ENCODE results near the gene CEP63.
"Not testable (repeated sequence)": the region's sequence is repeated elsewhere in the genome, so short reads cannot be mapped to it uniquely, and the experiment has no call there.

CEP63 gene

GRCh38 chr3:134590766-134591165, 104.9 kb downstream of the CEP63 start:
- DNase-seq: no peak

GRCh38 chr3:134592806-134593205, 106.9 kb downstream of the CEP63 start:
- no peak for DNase-seq

- DNase-seq: no peak
These were observed 108.5 kb downstream of the CEP63 start for GRCh38 chr3:134594331-134594741.

GRCh38 chr3:134594986-134595385, 109.1 kb downstream of the CEP63 start:
- not testable (repeated sequence) for DNase-seq

GRCh38 chr3:134597390-134597970, 111.6 kb downstream of the CEP63 start:
- no peak for DNase-seq

- no peak for DNase-seq
These were observed 113.1 kb downstream of the CEP63 start for GRCh38 chr3:134598763-134599545.

GRCh38 chr3:134600206-134600605, 114.3 kb downstream of the CEP63 start:
- no peak for DNase-seq

GRCh38 chr3:134600685-134601463, 115.0 kb downstream of the CEP63 start:
- peak; percentile 45 to 54 for DNase-seq

GRCh38 chr3:134601539-134602439, 115.9 kb downstream of the CEP63 start:
- DNase-seq: no peak

GRCh38 chr3:134602440-134602814, 116.6 kb downstream of the CEP63 start:
- no peak for DNase-seq

- no peak for DNase-seq
These were observed 117.6 kb downstream of the CEP63 start for GRCh38 chr3:134603480-134603879.

- no peak for DNase-seq
These were observed 118.1 kb downstream of the CEP63 start for GRCh38 chr3:134603956-134604355.

GRCh38 chr3:134605556-134605955, 119.7 kb downstream of the CEP63 start:
- no peak for DNase-seq

GRCh38 chr3:134606033-134607025, 120.5 kb downstream of the CEP63 start:
- DNase-seq: no peak

- DNase-seq: no peak
These were observed 121.5 kb downstream of the CEP63 start for GRCh38 chr3:134607054-134608022.

GRCh38 chr3:134608023-134608770, 122.3 kb downstream of the CEP63 start:
- DNase-seq: no peak

GRCh38 chr3:134608771-134609435, 123.0 kb downstream of the CEP63 start:
- DNase-seq: no peak

- DNase-seq: no peak
These were observed 124.1 kb downstream of the CEP63 start for GRCh38 chr3:134609821-134610431.

All from CD4-positive, alpha-beta T cell treated with Interferon alpha-2 for 1 hour (primary cell).